Measurements from ENCODE around the gene PTPRN2.

- TF ChIP-seq FOXM1 (IDR thresholded peaks at IDR 0.05; ENCODE audit: borderline replicate concordance) (no peak), SP1 (IDR thresholded peaks at IDR 0.05) (no peak), CTBP1 (IDR thresholded peaks at IDR 0.05; ENCODE audit: borderline replicate concordance) (no peak), FOXA1 (IDR thresholded peaks at IDR 0.05) (no peak), NFRKB (IDR thresholded peaks at IDR 0.05) (no peak), ELF4 (IDR thresholded peaks at IDR 0.05) (no peak), TARDBP (IDR thresholded peaks at IDR 0.05) (no peak), FOXK2 (IDR thresholded peaks at IDR 0.05) (no peak), HDGF (IDR thresholded peaks at IDR 0.05; ENCODE audit: borderline replicate concordance) (no peak), SUZ12 (IDR thresholded peaks at IDR 0.05) (no peak), BHLHE40 (IDR thresholded peaks at IDR 0.05; ENCODE audit: borderline replicate concordance) (no peak), PKNOX1 (IDR thresholded peaks at IDR 0.05) (no peak), LEF1 (IDR thresholded peaks at IDR 0.05; ENCODE audit: borderline replicate concordance) (no peak)
Measured at GRCh38 chr7:158556721-158557440, 30.7 kb downstream of the PTPRN2 start.
